SK-N-MC (cell line): Measurements from ENCODE around the gene REC114.

Experiments used
- EZH2 ChIP-seq: fragments of 200-600 bp; sonication (generic); IDR thresholded peaks from one replicate; pipeline ENCODE4 v1.6.1; 2017; ENCODE audit warnings: antibody characterized with exemption
- POLR2AphosphoS5 ChIP-seq: IDR thresholded peaks from 2 replicates; pipeline ENCODE4 v1.6.1; 2012; ENCODE audit warnings: mild to moderate bottlenecking, low read depth, low read length, borderline replicate concordance

GRCh38 chr15:73550190-73550589 lies 107.2 kb downstream of the REC114 start:
- no peak for TF ChIP-seq POLR2AphosphoS5
- TF ChIP-seq EZH2 = no peak
